NOMO-1 treated with dmso at 0.1 percent for 144 hours (cell line): ENCODE data around the gene MBD4.

Source experiments
- DNase-seq: peaks from one replicate; lab custom pipeline; 2025; ENCODE audit not compliant: unreplicated experiment; lab: John Stamatoyannopoulos, UW

Gene MBD4

DNA sequence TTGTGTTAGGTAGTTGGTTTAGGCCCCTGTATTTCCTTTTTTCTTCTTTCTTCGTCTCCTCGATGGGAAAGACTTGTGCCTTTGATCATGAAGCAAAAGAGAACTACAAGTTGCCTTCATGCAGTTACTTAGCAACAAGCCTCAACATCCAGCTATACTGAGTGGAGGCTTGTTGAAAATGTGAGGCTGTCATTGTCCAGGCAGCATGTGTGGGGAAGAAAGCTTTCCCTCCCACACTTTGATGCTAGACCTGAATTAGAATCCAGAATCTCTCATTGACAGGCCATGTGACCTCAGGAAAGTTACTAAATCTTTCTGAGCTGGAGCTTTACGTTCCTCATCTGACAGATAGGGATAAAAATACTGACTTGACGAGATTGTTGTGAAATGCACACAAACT is 24.0 kb upstream of the MBD4 start:
- DNase-seq = no peak

DNA sequence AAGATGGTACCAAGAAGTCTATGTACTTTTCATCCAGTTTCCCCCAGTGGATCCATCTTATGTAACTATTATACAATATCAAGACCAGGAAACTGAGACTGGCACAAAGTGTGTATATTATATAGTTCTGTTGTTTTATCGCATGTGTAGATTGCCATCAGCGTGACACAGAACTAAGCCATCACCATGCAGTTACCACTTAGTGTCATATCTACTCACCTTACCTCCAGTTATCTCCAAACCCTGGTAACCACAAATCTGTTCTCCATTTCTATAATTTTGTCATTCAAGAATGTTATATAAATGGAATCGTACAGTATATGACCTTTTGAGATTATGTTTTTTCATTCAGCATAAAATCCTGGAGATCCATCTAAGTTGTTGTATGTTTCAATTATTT is 23.3 kb upstream of the MBD4 start:
- no peak for DNase-seq

DNA sequence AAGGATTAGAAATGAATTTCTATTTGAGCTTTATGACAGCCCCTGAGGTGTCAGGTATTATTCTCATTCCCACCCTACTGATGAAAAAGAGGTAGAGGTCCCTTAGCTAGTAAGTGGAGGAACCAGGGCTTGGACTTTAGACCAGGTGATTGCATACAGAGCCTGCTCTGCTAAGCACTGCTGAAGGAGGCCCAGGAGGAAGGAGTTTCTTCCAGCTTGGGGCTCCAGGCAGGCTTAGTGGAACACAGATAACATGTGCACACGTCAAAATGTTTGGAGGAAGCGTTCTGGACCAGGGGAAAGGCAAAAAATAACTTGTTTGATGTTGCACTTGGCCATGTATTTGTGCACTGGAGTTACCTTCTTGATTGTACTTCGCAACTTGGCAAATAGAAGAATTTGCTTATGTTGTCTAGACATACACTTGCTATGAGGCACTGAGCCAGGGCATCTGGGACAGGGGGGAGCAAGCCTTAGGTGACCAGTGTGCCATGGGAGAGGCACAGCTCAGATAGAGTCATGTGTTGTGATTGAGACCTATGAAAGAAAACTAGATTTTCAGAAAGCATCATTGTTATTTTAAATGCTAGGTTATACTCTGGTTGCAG is 22.7 kb upstream of the MBD4 start:
- no peak for DNase-seq

DNA sequence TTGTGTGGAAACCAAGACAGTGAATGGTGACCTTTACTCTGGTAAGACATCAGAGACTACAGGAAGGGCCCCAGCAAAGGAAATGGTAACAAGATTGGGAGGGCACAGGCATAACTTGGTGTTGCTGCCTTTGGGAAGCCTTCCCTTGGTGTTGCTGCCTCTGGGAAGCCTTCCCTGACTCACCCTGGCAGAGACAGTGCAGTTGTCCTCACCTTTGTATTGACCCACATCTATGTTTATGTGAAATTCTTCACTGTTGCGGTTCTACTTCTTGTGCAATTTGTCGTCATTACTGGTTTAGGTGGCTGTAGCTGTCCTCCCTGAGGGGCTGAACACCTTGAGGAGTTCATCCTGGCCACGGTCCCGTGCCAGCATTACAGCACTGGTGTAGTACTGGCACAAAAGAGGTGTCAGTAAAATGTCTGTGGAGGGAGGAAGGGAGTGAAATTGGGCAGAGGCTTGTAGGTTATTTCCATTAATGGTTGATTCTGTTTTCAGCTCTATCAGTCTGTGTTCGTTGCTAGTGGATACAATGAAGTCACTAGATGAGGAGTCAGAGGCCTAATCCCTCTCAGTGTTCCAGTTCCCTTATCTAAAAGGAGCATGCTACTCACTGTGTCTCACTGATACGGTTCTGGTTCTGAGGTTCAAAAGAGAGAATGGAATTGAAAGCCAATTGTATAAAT is 21.9 kb upstream of the MBD4 start:
- no peak for DNase-seq

DNA sequence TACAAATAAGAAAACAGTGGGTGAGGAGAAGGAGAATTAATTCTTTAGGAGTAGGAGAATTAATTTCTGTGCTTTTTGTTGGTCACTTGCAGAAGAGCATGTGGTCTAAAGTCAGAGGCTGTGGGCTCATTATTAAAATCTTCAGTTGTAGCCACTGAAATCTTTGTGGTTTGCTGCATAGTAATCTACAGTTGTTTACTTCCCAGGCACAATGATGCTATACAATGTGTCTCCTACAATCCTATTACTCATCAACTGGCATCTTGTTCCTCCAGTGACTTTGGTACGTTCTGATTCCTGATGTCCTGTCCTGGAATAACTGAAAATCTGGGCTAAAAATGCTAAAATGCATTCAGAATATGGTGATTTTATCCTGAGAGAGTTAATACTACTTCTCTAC is 21.3 kb upstream of the MBD4 start:
- no peak for DNase-seq

DNA sequence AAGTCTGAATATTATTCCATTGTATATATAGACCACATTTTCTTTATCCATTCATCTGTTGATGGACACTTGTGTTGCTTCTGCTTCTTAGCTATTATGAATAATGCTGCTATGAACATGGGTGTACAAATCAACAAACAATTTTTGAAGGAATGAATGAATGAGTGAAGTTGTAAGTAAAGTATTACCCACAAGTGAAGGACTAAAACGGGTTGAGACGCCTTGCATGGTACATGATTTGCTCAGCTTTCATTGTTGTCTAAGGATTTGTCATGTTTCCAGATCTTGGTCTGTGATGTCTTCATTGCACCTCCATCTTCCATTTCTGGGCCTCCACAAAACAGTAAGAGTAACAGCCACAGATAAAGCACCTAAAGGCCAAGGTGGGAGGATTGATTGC is 20.8 kb upstream of the MBD4 start:
- no peak for DNase-seq

DNA sequence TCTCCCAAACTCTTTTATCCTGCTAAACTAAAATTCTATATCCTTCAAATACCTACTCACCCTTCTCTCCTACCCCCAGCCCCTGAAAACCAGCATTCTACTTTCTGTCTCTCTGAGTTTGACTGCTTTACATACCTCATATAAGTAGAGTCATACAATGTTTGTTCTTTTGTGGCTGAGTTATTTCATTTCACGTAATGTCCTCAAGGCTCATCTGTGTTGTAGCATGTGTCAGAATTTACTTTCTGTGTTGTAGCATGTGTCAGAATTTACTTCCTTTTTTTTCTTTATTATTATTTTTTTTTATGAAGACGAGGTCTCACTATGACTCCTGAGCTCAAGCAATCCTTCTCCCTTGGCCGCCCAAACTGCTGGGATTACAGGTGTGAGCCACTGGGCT is 20.4 kb upstream of the MBD4 start:
- no peak for DNase-seq

DNA sequence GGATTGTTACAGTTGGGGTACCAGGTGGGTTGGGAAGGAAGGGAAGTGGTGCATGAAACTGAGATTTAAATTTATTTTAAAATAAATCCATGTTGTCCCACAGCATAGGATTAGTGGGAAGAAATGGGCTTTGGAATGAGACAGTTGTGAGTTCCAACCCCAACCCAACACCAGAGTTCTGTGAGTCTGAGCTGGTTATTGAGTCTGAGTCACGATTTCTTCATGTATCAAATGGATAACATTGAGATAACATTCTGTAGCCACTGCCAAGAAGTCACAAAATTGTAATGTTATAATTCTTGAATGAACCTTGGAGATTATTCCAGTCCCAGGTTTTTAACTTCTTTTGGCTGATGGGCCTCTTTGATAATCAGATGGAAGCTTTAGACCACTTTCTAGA is 14.0 kb upstream of the MBD4 start:
- DNase-seq = no peak

DNA sequence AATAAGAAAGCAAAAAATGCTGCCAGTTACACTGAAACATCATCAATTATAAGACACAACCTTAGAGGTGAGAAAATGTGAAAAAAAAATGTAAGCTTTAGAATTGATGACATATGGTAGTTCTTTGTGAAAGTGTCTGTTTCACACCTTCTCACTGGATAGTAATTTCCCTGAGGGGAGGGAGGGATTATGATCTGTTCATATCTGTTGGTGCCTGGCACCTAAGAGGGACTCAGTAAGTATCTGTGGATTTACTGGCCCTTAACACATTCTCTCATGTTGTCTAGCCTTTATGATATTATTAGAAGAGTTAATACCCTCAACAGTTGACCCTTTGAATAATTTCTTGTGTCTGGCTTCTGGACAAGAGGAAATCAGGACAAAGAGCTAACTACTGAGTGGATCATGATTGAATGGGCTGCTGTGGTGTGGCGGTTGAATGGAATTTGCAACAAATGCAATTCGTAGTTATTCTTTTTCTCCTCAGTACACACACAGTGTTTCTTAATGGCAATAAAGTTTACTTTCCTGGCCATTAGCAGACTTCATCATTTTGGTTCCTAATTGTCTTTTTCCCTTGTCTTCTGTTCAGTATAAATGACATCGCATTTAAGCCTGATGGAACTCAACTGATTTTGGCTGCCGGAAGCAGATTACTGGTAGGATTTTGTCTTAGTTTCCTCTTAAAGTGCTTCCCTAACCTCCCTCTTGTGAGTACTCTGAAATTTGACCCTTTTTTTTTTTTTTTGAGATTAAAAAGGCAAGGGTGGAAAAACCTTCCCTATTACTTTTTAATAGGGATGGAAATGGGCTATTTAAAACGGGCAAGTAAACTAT is 9.7 kb upstream of the MBD4 start:
- no peak for DNase-seq

DNA sequence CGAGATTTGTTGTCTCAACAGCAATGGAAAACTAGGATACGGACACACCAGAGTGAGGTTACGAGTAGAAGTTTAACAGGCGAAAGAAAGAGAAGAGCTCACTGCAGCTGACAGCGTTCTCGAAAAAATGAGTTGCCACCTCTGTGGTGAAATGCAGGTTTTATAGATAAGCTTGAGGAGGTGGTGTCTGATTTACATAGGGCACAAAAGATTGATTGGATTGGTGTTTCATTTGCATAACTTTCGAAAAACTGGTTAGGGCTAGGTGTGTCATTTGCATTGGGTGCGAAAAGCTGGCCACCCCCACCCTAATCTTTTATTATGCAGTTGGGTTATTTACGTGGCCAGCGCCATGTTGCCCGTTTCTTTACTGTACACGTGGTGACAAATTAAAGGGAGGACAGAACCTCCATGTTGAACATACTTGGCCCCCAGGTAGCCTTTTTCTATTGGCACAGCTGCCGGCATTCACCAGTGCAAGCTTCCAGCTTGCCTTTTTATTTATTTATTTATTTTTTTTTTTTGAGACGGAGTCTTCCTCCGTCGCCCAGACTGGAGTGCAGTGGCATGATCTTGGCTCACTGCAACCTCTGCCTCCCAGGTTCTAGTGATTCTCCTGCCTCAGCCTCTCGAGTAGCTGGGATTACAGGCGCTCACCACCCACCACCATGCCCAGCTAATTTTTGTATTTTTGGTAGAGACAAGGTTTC is 8.6 kb upstream of the MBD4 start:
- DNase-seq = no peak

DNA sequence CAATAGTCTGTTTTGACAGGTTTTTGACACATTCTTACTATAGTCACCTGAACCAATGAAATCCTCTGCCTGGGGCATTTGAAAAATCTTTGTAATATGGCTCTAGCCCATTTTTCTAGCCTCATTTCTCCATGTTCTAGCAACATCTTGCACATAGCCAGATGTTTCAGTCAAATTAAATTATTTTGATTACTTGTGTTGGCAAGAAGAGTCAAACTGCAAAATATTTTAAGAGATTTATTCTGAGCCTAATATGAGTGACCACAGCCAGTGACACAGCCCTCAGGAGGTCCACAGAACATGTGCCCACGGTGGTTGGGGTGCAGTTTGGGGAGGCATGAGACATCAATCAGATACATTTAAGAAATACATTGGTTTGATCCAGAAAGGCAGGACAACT is 7.2 kb upstream of the MBD4 start:
- DNase-seq = no peak

DNA sequence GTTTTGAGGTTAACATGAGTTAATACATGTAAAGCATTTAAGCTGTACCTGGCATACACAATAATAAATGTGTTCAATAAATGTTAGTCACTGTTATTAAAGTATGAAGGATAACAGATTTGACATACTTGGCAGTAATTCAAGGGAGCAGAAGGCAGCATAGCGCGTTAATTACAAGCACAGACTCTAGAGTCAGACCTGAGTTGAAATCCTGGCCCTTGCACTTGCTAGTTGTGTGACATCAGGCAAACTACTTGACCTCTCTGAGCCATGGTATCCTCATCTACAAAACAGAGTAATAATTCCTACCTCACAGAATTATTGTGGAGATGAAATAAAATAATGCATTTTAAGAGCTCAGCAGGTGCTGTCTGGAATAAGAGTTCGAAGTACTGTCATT is 5.7 kb upstream of the MBD4 start:
- no peak for DNase-seq

DNA sequence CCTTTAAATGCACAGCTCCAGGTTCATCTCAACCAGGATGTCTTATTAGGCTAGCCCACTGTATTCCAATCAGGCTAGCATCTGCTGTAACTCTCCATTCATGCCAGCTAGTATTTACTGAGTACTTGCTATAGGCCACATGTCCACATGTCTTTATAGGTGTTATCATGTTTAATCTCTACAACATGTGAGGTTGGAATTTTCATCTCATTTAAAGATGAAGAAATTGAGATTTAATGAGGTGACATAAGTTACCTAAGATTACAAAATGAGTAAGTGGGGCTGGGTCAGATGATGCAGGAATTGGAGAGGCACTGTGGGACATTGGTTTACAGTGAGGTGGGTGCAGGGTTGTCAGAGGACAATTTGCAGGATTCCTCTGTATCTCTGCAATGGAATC is 3.2 kb upstream of the MBD4 start:
- DNase-seq = no peak

DNA sequence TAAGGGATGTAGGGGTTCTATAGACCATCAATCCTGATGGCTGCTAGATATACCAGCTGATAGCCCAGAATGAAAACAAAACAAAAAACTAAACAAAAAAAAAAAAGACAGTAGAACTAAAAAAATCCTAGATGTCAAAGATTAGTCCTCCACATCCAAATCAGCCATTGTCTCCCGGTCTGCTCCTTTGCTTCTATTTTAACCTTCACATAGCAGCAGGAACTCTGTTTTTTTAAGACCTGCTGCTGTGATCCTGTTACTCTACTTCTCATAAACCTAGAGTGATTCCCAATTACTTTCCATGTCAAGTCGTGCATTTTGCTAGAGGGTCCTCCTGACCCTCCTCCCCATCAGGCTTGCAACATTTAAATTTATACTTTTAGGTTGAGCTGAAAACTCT is 2.7 kb upstream of the MBD4 start:
- no peak for DNase-seq

DNA sequence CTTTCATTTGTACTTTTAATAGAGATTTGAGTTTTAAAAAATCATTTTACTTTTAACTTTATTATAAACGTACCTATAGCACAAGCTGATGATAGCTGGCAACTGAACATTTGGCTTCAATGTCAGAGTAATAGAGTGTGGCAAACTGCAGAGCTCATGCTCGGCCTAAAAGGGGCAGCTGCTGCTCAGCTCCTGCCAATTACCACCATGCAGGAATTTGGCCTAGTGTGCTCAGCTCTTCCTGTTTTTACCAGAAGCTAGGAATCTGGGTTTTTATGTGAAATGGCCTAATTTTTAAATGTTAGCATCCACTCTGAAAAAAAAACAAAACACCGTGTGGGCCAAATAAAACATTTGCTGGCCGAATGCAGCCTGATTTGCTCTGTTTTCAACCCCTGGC is 2.0 kb upstream of the MBD4 start:
- DNase-seq = no peak

DNA sequence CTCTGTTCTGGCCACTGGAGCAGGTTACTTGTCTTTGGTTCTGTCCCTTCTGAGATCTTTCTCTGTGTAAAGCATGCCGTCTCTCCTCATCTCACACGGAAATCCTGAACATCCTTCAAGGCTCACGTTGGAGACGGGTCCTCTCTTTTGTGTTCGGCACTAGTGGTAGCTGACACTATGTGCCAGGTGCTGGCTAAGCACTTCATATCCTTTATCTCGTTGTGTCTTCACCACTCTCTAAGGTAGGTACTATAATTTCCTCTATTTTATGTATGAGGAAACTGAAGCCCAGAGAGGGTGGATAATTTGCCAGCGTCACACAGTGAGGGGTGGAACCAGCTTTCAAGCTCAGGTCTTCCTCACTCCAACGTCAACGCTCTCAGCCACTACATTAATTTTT is 1.5 kb upstream of the MBD4 start:
- DNase-seq = no peak

DNA sequence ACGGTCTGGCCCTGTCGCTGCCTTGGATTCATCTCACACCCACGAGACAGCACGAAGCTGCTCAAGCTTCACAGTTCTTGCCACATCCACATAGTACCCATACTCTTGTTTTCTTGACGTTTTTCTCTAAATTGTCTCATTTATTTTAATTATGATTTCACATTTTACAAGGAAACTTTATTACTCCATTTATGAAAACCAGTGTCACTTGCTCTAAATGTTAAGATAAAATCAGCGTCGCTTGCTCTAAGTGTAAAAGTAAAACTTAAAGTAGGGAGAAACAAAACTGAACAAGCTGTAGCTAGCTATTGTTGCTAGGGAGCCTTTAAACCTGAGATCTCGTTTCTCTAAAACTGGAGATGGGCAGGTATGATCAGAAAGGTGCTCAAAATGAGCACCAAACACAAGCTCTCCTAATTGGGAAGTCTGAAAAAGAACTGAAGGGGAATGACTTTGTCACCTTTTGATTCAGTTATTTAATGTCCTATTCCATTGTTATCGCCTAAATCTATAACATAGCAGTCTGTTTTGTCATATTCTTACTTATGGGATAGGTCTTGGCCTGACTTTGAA is 956 bp upstream of the MBD4 start:
- DNase-seq = no peak

DNA sequence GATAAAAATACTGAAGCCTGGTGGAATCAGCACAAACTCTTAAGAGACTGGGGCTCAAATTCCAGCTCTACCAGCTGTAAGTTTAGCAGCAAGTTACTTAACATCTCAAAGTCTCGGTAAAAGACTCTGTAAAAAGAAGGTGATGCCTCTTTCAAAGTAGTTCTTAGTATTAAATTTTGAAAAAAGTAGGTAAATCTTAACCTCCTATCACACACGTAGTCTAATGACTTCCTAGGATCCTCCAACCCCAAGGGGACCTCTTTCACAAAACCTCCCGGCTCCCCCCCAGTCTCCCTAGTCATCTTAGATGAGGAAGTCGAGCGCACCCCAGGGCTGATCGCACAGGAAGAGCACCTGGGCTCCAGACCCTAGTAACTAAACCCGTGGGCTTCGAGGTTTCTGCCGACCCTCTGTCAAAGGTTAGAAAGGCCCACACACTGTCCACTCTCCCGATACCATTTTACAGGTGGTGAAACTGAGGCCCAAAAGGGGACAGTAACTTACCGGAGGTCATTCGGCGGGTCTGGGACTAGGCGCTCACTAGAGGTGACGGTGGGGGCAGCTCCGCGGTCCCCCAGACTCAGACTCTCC is 427 bp downstream of the MBD4 start:
- DNase-seq = peak; percentile 67

DNA sequence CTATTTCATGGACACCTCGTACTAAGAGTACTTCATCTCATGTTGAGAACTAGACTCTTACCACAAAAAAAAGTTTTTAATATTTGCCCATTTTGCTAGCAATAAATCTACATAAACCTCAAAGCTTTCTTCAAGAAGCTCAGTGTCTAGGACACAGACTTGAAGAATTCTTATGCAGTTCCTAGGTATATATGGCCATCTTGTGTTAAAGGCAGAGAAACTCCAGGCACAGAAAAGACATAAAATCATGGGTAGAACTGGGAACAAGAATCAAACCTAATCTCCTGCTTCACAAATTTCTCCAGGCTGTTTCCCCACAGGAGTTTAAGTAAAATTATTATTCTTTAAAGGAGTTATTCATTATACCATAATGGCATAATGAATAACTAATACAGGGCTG is 4.4 kb downstream of the MBD4 start:
- DNase-seq = no peak

DNA sequence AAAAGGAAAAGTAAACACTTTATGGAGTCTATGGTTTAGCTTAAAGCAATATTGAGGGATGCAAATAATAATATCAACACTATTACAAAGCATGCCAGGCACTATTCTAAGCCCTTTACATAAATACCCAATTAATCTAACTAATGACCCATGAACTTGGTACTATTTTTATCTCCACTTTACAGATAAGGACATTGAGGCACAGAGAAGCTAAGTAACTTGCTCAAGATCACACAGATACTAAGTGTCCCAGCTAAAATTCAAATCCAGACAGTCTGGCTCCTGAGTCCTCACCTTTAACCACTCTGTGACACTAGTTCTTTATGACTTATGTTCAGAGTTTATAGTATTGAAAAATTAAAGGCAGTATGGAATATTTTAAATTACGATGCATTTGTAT is 5.6 kb downstream of the MBD4 start:
- DNase-seq = no peak

DNA sequence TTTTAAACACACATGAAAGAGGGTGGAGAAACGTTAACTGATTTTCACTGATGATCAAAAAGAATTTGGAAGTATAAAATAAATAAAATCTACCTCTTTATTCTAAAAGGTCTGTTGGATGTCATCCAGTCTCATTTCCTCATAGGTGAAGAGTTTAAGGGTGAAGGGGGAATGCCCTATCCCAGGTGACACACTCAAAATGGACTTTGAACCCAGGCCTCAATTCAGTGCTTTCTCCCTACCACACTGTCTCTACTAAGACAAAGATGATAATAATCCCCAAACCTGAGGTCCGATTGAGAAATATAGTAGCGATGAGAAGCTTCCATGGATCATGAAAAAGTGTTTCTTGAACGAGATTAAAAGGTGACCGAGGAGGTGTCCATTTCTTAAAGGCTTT is 6.2 kb downstream of the MBD4 start:
- DNase-seq = no peak
